Measurements from ENCODE around the gene ANKRD44.

The ANKRD44 gene

DNA sequence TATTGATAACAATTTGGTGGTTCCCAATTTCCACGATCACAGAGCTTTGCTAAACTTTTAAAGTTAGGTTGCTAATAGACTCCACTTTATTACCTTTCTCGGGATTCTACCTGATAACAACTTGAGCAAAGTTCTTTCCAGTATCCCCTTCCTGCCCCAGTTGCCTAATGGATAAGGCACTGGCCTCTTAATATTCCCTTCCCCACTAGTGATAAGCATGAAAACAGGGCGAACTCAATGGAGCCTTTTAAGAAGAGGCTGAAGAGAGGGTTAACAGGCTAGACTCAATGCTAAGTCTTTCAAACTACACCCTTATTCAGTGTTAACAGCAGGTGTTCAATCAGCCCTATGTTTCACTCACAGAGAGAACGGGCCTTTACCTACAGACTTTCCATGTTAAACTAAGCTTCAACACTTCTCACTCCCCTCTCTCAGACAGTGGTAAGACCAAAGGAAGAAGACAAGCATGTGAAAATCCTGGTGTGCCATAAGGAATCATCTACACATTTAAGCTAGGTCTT is 75.8 kb downstream of the ANKRD44 start:
- DNase-seq, result no peak
- no peaks in the 10 kb centered on the region for H3K27me3 ChIP-seq (replicated peaks)
- no peaks in the 10 kb centered on the region for H3K36me3 ChIP-seq (replicated peaks)
- no peak overlapping the region for H3K27ac ChIP-seq
- no peak overlapping the region for H3K4me3 ChIP-seq (ENCODE audit: low read depth, low read length)
- in situ Hi-C loops (cut with HindIII; ENCODE audit: low pct_ligation_motif_present, low sequenced_read_pairs), result no loop called here
- TF ChIP-seq, protein P1, sequence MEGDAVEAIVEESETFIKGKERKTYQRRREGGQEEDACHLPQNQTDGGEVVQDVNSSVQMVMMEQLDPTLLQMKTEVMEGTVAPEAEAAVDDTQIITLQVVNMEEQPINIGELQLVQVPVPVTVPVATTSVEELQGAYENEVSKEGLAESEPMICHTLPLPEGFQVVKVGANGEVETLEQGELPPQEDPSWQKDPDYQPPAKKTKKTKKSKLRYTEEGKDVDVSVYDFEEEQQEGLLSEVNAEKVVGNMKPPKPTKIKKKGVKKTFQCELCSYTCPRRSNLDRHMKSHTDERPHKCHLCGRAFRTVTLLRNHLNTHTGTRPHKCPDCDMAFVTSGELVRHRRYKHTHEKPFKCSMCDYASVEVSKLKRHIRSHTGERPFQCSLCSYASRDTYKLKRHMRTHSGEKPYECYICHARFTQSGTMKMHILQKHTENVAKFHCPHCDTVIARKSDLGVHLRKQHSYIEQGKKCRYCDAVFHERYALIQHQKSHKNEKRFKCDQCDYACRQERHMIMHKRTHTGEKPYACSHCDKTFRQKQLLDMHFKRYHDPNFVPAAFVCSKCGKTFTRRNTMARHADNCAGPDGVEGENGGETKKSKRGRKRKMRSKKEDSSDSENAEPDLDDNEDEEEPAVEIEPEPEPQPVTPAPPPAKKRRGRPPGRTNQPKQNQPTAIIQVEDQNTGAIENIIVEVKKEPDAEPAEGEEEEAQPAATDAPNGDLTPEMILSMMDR (IDR thresholded peaks at IDR 0.05; ENCODE audit: low read depth, low read length, missing control alignments), result no peak

DNA sequence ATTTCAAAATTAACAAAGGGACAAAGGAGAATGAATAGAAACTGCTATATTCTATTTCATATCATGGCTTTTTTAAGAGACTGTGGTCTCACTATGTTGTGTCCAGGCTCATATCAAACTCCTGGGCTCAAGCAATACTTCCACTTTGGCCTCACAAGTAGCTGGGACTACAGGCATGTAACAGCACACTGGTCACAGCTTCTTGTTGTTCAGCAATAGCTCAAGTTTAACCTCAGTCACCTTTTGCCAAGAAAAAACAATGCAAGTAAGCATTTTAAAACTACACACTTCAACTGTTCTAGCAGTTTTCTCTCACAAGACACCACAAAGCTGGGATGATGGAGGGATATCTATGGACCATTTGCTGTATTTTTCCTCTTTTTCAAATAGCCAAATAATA is 77.1 kb downstream of the ANKRD44 start:
- Histone ChIP-seq H3K27ac (no peak overlapping the region), H3K27me3 (replicated peaks) (no peaks in the 10 kb centered on the region), H3K36me3 (replicated peaks) (no peaks in the 10 kb centered on the region), H3K4me3 (ENCODE audit: low read depth, low read length) (no peak overlapping the region)
- in situ Hi-C loops (cut with HindIII; ENCODE audit: low pct_ligation_motif_present, low sequenced_read_pairs), result no loop called here
- no peak for DNase-seq
- TF ChIP-seq, protein P1 (IDR thresholded peaks at IDR 0.05; ENCODE audit: low read depth, low read length, missing control alignments), result no peak

DNA sequence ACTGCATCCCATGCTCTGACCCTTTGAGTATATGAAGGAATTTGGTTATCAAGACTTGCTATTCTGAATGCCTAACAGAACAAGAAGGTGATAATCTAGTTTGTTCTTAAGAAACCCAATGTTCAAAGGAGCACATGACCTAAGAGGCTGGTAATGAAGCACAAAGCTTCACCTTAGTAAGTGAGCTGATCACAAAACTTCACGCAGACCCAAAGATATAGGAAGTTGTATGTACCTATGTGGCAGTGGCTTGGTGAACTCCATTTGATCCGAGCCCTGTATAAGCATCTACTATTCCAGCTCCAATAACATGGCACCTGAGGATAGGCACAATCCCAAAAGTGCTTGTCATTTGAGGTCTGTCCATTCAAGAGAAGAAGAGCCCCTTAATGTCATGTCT is 78.6 kb downstream of the ANKRD44 start:
- Histone ChIP-seq H3K4me3 (ENCODE audit: low read depth, low read length) (no peak overlapping the region), H3K36me3 (replicated peaks) (no peaks in the 10 kb centered on the region), H3K27me3 (replicated peaks) (no peaks in the 10 kb centered on the region), H3K27ac (no peak overlapping the region)
- DNase-seq, result no peak
- TF ChIP-seq, protein P1 (IDR thresholded peaks at IDR 0.05; ENCODE audit: low read depth, low read length, missing control alignments), result no peak
- in situ Hi-C loops (cut with HindIII; ENCODE audit: low pct_ligation_motif_present, low sequenced_read_pairs), result no loop called here

DNA sequence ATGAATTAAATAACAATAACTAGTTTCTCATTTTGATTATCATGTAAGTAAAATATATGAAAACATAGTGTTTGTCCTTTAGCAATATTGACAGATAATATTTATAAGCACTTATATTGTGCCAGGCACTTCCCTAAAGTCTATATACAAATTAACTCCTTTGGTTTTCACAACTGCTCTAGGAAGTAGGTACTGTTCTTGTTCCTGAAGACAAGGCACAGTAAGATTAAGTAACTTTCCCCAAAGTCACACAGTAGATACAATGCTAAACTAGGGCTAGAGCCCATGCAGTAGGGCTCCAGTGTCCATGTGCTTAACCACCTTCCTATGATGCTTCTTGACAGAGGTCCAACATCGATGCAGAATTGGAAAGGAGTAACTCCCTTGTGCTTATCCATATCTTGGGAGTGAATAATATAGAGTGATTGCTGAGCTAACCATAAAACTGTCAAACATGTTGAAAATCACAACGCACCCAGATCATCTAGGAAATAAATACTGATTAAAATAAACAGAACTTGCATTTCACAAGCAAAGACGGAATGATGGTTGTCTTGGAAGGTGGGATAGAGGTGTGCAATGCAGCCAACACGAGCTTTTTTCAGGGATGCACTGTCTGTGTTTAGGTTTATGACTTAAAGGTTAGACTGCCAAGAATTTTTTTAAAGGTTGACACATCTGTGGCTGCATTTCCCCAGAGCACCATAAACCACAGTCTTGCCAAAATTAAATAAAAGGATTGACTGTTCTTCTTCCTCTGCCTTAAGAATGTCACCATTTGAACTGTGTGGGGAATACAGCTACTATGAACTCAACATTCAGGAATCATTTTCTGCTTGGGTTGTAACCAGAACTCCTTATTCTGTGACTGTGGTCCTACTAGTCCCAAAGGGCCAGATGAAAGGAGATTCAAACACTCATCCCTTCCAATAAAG is 80.8 kb downstream of the ANKRD44 start:
- TF ChIP-seq, protein P1 (IDR thresholded peaks at IDR 0.05; ENCODE audit: low read depth, low read length, missing control alignments), result no peak
- no peaks in the 10 kb centered on the region for H3K27me3 ChIP-seq (replicated peaks)
- in situ Hi-C loops (cut with HindIII; ENCODE audit: low pct_ligation_motif_present, low sequenced_read_pairs), result no loop called here
- H3K27ac ChIP-seq, result no peak overlapping the region
- no peaks in the 10 kb centered on the region for H3K36me3 ChIP-seq (replicated peaks)
- DNase-seq, result no peak
- no peak overlapping the region for H3K4me3 ChIP-seq (ENCODE audit: low read depth, low read length)

DNA sequence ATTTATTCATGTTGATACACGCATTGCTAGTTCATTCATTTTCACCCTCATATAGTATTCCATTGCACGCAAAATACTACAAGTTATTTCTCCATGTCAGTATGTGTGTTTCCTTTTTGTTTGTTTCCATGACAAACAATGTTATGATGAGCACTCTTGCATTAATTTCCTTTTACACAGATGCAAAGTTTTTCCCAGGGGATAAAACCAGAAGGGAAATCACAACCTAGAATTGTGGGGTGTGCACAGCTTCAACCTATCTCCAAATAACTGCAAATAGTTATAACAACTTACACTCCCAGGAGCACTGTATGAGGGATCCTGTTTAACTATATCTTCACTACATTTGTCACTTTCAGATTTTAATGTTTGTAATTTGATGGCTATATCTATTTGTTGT is 87.1 kb downstream of the ANKRD44 start:
- DNase-seq, result no peak
- TF ChIP-seq, protein P1 (IDR thresholded peaks at IDR 0.05; ENCODE audit: low read depth, low read length, missing control alignments), result no peak
- Histone ChIP-seq H3K36me3 (replicated peaks) (no peaks in the 10 kb centered on the region), H3K27ac (no peak overlapping the region), H3K27me3 (replicated peaks) (no peaks in the 10 kb centered on the region), H3K4me3 (ENCODE audit: low read depth, low read length) (no peak overlapping the region)
- in situ Hi-C loops (cut with HindIII; ENCODE audit: low pct_ligation_motif_present, low sequenced_read_pairs), result no loop called here

Measured in brain microvascular endothelial cell (primary cell).